Stimulated activated CD8-positive, alpha-beta memory T cell treated with anti-CD3 and anti-CD28 coated beads, Interleukin-4, amount 100 ng/mL, for 24 hours (primary cell): ENCODE data around the gene STAP2.

Source experiments
- DNase-seq: peaks from one replicate; pipeline ENCODE4 v3.0.0-alpha.2; 2020; ENCODE audit warnings: low read depth

STAP2 gene

GRCh38 chr19:4338441-4339355 is at the start of gene STAP2:
STAP2 (minus strand) TSS chr19:4338827; CDS start chr19:4338753, 74 bp downstream.
- peak; percentile 24 for DNase-seq

GRCh38 chr19:4386041-4386782 is 47.6 kb upstream of the STAP2 start:
- no peak for DNase-seq

GRCh38 chr19:4385291-4386040 is 46.8 kb upstream of the STAP2 start:
- no peak for DNase-seq

- DNase-seq = no peak
Measured at GRCh38 chr19:4380254-4380727, 41.7 kb upstream of the STAP2 start.

GRCh38 chr19:4379383-4380253 is 41.0 kb upstream of the STAP2 start:
- DNase-seq = no peak

GRCh38 chr19:4378886-4379285 is 40.3 kb upstream of the STAP2 start:
- DNase-seq = no peak

GRCh38 chr19:4376991-4377781 is 38.6 kb upstream of the STAP2 start:
- no peak for DNase-seq

GRCh38 chr19:4376671-4376990 is 38.0 kb upstream of the STAP2 start:
- no peak for DNase-seq

GRCh38 chr19:4376028-4376670 is 37.5 kb upstream of the STAP2 start:
- no peak for DNase-seq

- no peak for DNase-seq
Measured at GRCh38 chr19:4375164-4376027, 36.8 kb upstream of the STAP2 start.

GRCh38 chr19:4374498-4375163 is 36.0 kb upstream of the STAP2 start:
- DNase-seq = no peak

GRCh38 chr19:4373601-4374497 is 35.2 kb upstream of the STAP2 start:
- DNase-seq = no peak

GRCh38 chr19:4373013-4373367 is 34.4 kb upstream of the STAP2 start:
- no peak for DNase-seq

GRCh38 chr19:4372165-4373012 is 33.8 kb upstream of the STAP2 start:
- DNase-seq = no peak

- DNase-seq = no peak
Measured at GRCh38 chr19:4371247-4372164, 32.9 kb upstream of the STAP2 start.
